Neural cell (in vitro differentiated cells): ENCODE results near the gene CD151. TPM values are rescaled to one million over a fixed set of nuclear protein-coding genes. Genes with fewer than 3 reads are reported as not detected.

Experiments
- H2AFZ ChIP-seq: fragments of 200-600, 300-800 bp; sonication (generic), shearing (Covaris generic); 2 replicates; pipeline ENCODE4 v1.6.0; 2014; ENCODE audit warnings: low read depth, mild to moderate bottlenecking, antibody characterized with exemption, low read length, moderate library complexity
- H3F3A ChIP-seq: fragments of 200-600 bp; shearing (Covaris generic); 2 replicates; pipeline ENCODE4 v1.6.1; 2016; ENCODE audit warnings: mild to moderate bottlenecking, moderate library complexity, mixed read lengths, antibody characterized with exemption, low read length; ENCODE audit not compliant: insufficient read depth, poor library complexity, severe bottlenecking
- H3K27ac ChIP-seq: fragments of 200-600, 300-800 bp; sonication (generic), shearing (Covaris generic); 2 replicates; pipeline ENCODE4 v1.5.1; 2014; ENCODE audit warnings: mild to moderate bottlenecking, low read length, moderate library complexity
- H3K27me3 ChIP-seq: fragments of 300-800, 200-600 bp; sonication (generic), shearing (Covaris generic); 2 replicates; pipeline ENCODE4 v1.6.0; 2014; ENCODE audit warnings: mild to moderate bottlenecking, low read depth, low read length, moderate library complexity; ENCODE audit not compliant: insufficient read depth
- H3K36me3 ChIP-seq: fragments of 300-800, 200-600 bp; sonication (generic), shearing (Covaris generic); 2 replicates; pipeline ENCODE4 v1.5.1; 2014; ENCODE audit warnings: mild to moderate bottlenecking, antibody characterized with exemption, low read length, moderate library complexity; ENCODE audit not compliant: insufficient read depth
- H3K4me2 ChIP-seq: fragments of 300-800, 200-600 bp; sonication (generic), shearing (Covaris generic); 2 replicates; pipeline ENCODE4 v1.6.0; 2014; ENCODE audit warnings: mild to moderate bottlenecking, low read length
- H3K4me3 ChIP-seq: fragments of 300-800, 200-600 bp; sonication (generic), shearing (Covaris generic); 2 replicates; pipeline ENCODE4 v1.5.1; 2014; ENCODE audit warnings: mild to moderate bottlenecking, low read length, moderate library complexity
- H3K79me2 ChIP-seq: fragments of 200-600 bp; shearing (Covaris generic); replicated peaks from 2 replicates; pipeline ENCODE4 v1.6.0; 2014; ENCODE audit warnings: mild to moderate bottlenecking, low read length, moderate library complexity; ENCODE audit not compliant: insufficient read depth
- H3K9ac ChIP-seq: fragments of 300-800, 200-600 bp; sonication (generic), shearing (Covaris generic); 2 replicates; pipeline ENCODE4 v1.6.1; 2016; ENCODE audit warnings: mild to moderate bottlenecking, low read length, mixed read lengths
- H3K9me2 ChIP-seq: fragments of 200-600 bp; shearing (Covaris generic); 2 replicates; pipeline ENCODE4 v1.6.1; 2016; ENCODE audit warnings: mild to moderate bottlenecking, low read length, mixed read lengths; ENCODE audit not compliant: insufficient read depth
- H3K9me3 ChIP-seq: fragments of 200-600, 300-800 bp; sonication (generic), shearing (Covaris generic); 2 replicates; pipeline ENCODE4 v1.6.1; 2016; ENCODE audit warnings: mild to moderate bottlenecking, mixed run types, low read length, moderate library complexity, mixed read lengths
- H4K20me1 ChIP-seq: fragments of 200-600 bp; shearing (Covaris generic); 2 replicates; pipeline ENCODE4 v1.6.1; 2016; ENCODE audit warnings: mild to moderate bottlenecking, mixed run types; ENCODE audit not compliant: insufficient read depth
- CTCF ChIP-seq: fragments of 450-650 bp; IDR thresholded peaks from 2 replicates; pipeline ENCODE4 v1.5.1; 2014; ENCODE audit warnings: antibody characterized with exemption, mild to moderate bottlenecking, moderate library complexity; ENCODE audit not compliant: poor library complexity, severe bottlenecking
- EP300 ChIP-seq: fragments of 450-650 bp; conservative IDR thresholded peaks from 2 replicates; pipeline ENCODE4 v1.6.1; 2014; ENCODE audit warnings: antibody characterized with exemption, mild to moderate bottlenecking, moderate library complexity; ENCODE audit not compliant: poor library complexity, severe bottlenecking
- EZH2 ChIP-seq: fragments of 200-600, 300-800 bp; shearing (Covaris generic), sonication (generic); IDR thresholded peaks from 2 replicates; pipeline ENCODE4 v1.6.1; 2014; ENCODE audit warnings: antibody characterized with exemption, low read length, borderline replicate concordance, mild to moderate bottlenecking; ENCODE audit not compliant: insufficient read depth, poor library complexity, severe bottlenecking
- MXI1 ChIP-seq: fragments of 450-650 bp; conservative IDR thresholded peaks from 2 replicates; pipeline ENCODE4 v1.6.1; 2014; ENCODE audit warnings: antibody characterized with exemption, mild to moderate bottlenecking; ENCODE audit not compliant: poor library complexity, severe bottlenecking
- POLR2AphosphoS5 ChIP-seq: IDR thresholded peaks from 2 replicates; pipeline ENCODE4 v1.6.1; 2012
- RAD21 ChIP-seq: fragments of 450-650 bp; conservative IDR thresholded peaks from 2 replicates; pipeline ENCODE4 v1.6.1; 2014; ENCODE audit warnings: antibody characterized with exemption, mild to moderate bottlenecking, moderate library complexity
- SMC3 ChIP-seq: fragments of 450-650 bp; conservative IDR thresholded peaks from 2 replicates; pipeline ENCODE4 v1.6.1; 2014; ENCODE audit warnings: antibody characterized with exemption, mild to moderate bottlenecking, moderate library complexity; ENCODE audit not compliant: poor library complexity
- TAF1 ChIP-seq: IDR thresholded peaks from 2 replicates; pipeline ENCODE4 v1.6.1; 2012; ENCODE audit warnings: low read depth
- polyA plus RNA-seq: library from polyadenylated mRNA; depleted of rRNA; stranded (reverse); fragments of >200 nt; gene quantifications from 2 replicates; pipeline ENCODE4 v1.2.3, GENCODE V29; 2014
- TF ChIP-seq, protein P1 (sequence below): IDR thresholded peaks from 2 replicates; pipeline ENCODE4 v1.6.1; 2012; ENCODE audit warnings: borderline replicate concordance

CD151 gene
- polyA plus RNA-seq, 1 donor from 2014 or later, result 70.8 TPM

- no peaks in the 10 kb centered on the region for H3K36me3 ChIP-seq
- no peak overlapping the region for H2AFZ ChIP-seq
- no peaks in the 10 kb centered on the region for H4K20me1 ChIP-seq
- H3K27me3 ChIP-seq, result no peaks in the 10 kb centered on the region
- peak overlapping the region; percentile 70 for H3K4me3 ChIP-seq
- H3F3A ChIP-seq, result no peaks in the 10 kb centered on the region
- H3K4me2 ChIP-seq, result no peak overlapping the region
- no peak for TF ChIP-seq POLR2AphosphoS5
- TF ChIP-seq TAF1, result no peak
- no peak overlapping the region for H3K27ac ChIP-seq
- H3K9me2 ChIP-seq, result no peaks in the 10 kb centered on the region
- peaks cover 5% of the 10 kb centered on the region for H3K79me2 ChIP-seq
- peak overlapping the region; percentile 68 for H3K9ac ChIP-seq
- no peaks in the 10 kb centered on the region for H3K9me3 ChIP-seq
These were observed 28.8 kb upstream of the CD151 start for GRCh38 chr11:803770-804598.

GRCh38 chr11:804599-804964 is 28.2 kb upstream of the CD151 start:
- Histone ChIP-seq H4K20me1 (no peaks in the 10 kb centered on the region), H3K4me2 (no peak overlapping the region), H3F3A (no peaks in the 10 kb centered on the region), H3K79me2 (peaks cover 5% of the 10 kb centered on the region), H2AFZ (no peak overlapping the region), H3K27me3 (no peaks in the 10 kb centered on the region), H3K27ac (no peak overlapping the region), H3K9ac (peak overlapping the region; percentile 68), H3K9me3 (no peaks in the 10 kb centered on the region), H3K9me2 (no peaks in the 10 kb centered on the region), H3K36me3 (no peaks in the 10 kb centered on the region), H3K4me3 (peak overlapping the region; percentile 70)
- TF ChIP-seq EP300 (no peak), SMC3 (no peak)
- TF ChIP-seq, protein P1, sequence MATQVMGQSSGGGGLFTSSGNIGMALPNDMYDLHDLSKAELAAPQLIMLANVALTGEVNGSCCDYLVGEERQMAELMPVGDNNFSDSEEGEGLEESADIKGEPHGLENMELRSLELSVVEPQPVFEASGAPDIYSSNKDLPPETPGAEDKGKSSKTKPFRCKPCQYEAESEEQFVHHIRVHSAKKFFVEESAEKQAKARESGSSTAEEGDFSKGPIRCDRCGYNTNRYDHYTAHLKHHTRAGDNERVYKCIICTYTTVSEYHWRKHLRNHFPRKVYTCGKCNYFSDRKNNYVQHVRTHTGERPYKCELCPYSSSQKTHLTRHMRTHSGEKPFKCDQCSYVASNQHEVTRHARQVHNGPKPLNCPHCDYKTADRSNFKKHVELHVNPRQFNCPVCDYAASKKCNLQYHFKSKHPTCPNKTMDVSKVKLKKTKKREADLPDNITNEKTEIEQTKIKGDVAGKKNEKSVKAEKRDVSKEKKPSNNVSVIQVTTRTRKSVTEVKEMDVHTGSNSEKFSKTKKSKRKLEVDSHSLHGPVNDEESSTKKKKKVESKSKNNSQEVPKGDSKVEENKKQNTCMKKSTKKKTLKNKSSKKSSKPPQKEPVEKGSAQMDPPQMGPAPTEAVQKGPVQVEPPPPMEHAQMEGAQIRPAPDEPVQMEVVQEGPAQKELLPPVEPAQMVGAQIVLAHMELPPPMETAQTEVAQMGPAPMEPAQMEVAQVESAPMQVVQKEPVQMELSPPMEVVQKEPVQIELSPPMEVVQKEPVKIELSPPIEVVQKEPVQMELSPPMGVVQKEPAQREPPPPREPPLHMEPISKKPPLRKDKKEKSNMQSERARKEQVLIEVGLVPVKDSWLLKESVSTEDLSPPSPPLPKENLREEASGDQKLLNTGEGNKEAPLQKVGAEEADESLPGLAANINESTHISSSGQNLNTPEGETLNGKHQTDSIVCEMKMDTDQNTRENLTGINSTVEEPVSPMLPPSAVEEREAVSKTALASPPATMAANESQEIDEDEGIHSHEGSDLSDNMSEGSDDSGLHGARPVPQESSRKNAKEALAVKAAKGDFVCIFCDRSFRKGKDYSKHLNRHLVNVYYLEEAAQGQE, result no peak

DNA sequence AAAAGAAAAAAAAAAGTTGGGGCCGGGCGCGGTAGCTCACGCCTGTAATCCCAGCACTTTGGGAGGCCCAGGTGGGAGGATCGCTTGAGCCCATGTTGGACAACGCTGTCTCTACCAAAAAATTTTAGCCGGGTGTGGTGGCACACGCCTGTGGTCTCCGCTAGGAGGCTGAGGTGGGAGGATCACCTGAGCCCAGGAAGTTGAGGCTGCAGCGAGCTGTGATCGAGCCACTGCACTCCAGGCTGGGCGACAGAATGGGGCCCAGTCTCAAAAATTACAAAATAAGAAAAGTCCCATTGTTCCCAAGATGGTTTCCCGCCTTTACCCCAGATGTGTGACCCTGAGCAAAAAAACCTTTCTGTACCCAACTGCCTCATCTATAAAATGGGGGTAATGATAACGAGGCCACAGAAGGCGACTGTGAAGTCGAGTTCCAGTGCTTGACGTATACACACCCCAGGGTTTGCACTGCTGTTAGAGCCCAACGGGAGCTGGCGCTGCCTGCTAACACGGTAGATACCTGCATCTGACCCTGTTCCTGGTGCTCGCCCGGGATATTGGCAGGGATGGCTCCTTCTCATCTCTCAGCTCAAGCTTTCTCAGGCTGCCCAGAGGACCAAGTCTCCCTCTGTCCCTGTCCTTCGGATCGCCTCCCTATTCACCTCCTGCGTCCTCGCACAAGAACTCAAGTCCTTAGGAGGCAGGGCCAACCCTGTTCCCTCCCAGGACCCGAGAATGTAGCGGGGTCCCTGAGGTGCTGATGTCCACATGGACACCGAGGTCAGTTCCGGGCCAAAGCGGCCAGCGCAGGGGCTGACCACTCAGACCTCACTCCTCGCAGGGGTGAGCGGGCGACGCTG is 24.1 kb upstream of the CD151 start:
- H2AFZ ChIP-seq, result peak overlapping the region; percentile 67
- H3K27ac ChIP-seq, result peak overlapping the region; percentile 95
- H3K9me2 ChIP-seq, result no peaks in the 10 kb centered on the region

More for the DNA sequence above, 24.1 kb upstream of the CD151 start:
- TF ChIP-seq CTCF (no peak), SMC3 (peak; percentile 2), EP300 (no peak), RAD21 (no peak), TAF1 (peak; percentile 51), MXI1 (no peak), POLR2AphosphoS5 (no peak), EZH2 (no peak)
- TF ChIP-seq, protein P1, result no peak
- Histone ChIP-seq H3K4me3 (peak overlapping the region; percentile 90), H3K27me3 (no peaks in the 10 kb centered on the region), H3K9ac (peak overlapping the region; percentile 92), H4K20me1 (no peaks in the 10 kb centered on the region), H3K79me2 (peaks cover 20% of the 10 kb centered on the region), H3K9me3 (no peaks in the 10 kb centered on the region), H3K4me2 (peak overlapping the region; percentile 94), H3F3A (no peaks in the 10 kb centered on the region), H3K36me3 (no peaks in the 10 kb centered on the region)
